H1 (cell line): ENCODE results near the gene CLRN1. TPM values are rescaled to one million over a fixed set of nuclear protein-coding genes. Genes with fewer than 3 reads are reported as not detected.

ENCODE experiments used
- CREB1 ChIP-seq: IDR thresholded peaks from 2 replicates; pipeline ENCODE4 v1.6.1; 2012; ENCODE audit warnings: inconsistent platforms
- FOSL1 ChIP-seq: IDR thresholded peaks from 2 replicates; pipeline ENCODE4 v1.6.1; 2011; ENCODE audit warnings: mild to moderate bottlenecking, low read depth, low read length, moderate library complexity; ENCODE audit not compliant: insufficient read depth
- TAF1 ChIP-seq: IDR thresholded peaks from 2 replicates; pipeline ENCODE4 v1.6.1; 2011; ENCODE audit warnings: mild to moderate bottlenecking, low read depth, low read length
- TAF7 ChIP-seq: optimal IDR thresholded peaks from 2 replicates; pipeline ENCODE3; 2011; ENCODE audit warnings: low read depth, mild to moderate bottlenecking, inconsistent platforms, low read length, moderate library complexity, borderline replicate concordance
- YY1 ChIP-seq: IDR thresholded peaks from 2 replicates; pipeline ENCODE4 v1.6.1; 2011; ENCODE audit warnings: low read depth, mild to moderate bottlenecking, low read length
- ZNF274 ChIP-seq: IDR thresholded peaks from 2 replicates; pipeline ENCODE4 v1.7.0; 2012; ENCODE audit warnings: low read length, borderline replicate concordance; ENCODE audit errors: extremely low read depth
- polyA plus RNA-seq, 7 experiments: library from polyadenylated mRNA; depleted of rRNA in 3 of 7; stranded (reverse) in 5 of 7; unstranded in 2 of 7; fragments of >200 nt in 5 of 7; fragments of 200-250 nt in 2 of 7; gene quantifications; 1 replicate in 5 of 7; 2 replicates in 1 of 7; 4 replicates in 1 of 7; pipeline versions ENCODE4 v1.2.1 to v1.2.3, GENCODE V29; 2011 to 2013; ENCODE audit warnings: missing spikeins in 2 of 7, mixed read lengths in 2 of 7
- total RNA-seq: library from RNA; stranded (reverse); fragmentation: NEBNext Ultra II Directional; extraction: Animal tissue kit (Norgen Biotek cat#: 25700); gene quantifications from 2 replicates; pipeline ENCODE4 v1.2.1, GENCODE V29; 2021
- TF ChIP-seq, protein P1 (sequence below): fragments of 300-600 bp; sonication (generic); IDR thresholded peaks from 2 replicates; pipeline ENCODE4 v1.7.1; 2012; ENCODE audit warnings: low read length, moderate library complexity, mild to moderate bottlenecking, inconsistent platforms; ENCODE audit not compliant: insufficient replicate concordance
- TF ChIP-seq, protein P2 (sequence below): IDR thresholded peaks from 2 replicates; pipeline ENCODE4 v1.6.1; 2012; ENCODE audit warnings: inconsistent platforms
- TF ChIP-seq, protein P3 (sequence below): IDR thresholded peaks from 2 replicates; pipeline ENCODE4 v1.6.1; 2012; ENCODE audit warnings: low read length, inconsistent platforms

The CLRN1 gene
- total and polyA plus RNA-seq, 2 of the 8 experiments (the other 6 are each of a cell fraction or from before 2014, with no cell fraction given), result 0.20 to 0.35 TPM

DNA sequence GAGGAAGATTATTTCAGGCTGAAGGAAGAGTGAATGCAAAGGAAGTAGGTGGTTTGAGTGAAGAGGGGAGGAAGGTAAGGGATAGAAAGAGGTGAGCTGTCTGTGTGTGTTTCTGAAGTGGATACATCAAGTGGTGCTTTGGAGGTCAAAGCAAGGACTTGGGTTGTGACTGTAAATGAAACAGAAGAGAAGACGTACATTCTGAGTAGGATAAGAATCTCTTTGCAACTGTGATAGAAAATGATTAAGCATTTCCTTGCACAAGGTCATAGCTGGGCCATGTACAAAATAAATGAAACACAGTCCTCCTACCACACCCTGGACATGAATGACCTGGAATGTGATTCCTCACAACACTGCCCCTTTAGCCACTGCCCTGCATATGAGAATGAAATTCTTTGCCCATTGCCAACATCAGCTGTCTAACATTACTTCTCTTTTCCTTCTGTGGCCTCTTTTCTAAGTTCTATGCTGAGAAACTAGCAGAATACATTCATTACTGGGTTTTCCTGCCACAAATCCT is 39.0 kb downstream of the CLRN1 start (continued):
- TF ChIP-seq, protein P1, sequence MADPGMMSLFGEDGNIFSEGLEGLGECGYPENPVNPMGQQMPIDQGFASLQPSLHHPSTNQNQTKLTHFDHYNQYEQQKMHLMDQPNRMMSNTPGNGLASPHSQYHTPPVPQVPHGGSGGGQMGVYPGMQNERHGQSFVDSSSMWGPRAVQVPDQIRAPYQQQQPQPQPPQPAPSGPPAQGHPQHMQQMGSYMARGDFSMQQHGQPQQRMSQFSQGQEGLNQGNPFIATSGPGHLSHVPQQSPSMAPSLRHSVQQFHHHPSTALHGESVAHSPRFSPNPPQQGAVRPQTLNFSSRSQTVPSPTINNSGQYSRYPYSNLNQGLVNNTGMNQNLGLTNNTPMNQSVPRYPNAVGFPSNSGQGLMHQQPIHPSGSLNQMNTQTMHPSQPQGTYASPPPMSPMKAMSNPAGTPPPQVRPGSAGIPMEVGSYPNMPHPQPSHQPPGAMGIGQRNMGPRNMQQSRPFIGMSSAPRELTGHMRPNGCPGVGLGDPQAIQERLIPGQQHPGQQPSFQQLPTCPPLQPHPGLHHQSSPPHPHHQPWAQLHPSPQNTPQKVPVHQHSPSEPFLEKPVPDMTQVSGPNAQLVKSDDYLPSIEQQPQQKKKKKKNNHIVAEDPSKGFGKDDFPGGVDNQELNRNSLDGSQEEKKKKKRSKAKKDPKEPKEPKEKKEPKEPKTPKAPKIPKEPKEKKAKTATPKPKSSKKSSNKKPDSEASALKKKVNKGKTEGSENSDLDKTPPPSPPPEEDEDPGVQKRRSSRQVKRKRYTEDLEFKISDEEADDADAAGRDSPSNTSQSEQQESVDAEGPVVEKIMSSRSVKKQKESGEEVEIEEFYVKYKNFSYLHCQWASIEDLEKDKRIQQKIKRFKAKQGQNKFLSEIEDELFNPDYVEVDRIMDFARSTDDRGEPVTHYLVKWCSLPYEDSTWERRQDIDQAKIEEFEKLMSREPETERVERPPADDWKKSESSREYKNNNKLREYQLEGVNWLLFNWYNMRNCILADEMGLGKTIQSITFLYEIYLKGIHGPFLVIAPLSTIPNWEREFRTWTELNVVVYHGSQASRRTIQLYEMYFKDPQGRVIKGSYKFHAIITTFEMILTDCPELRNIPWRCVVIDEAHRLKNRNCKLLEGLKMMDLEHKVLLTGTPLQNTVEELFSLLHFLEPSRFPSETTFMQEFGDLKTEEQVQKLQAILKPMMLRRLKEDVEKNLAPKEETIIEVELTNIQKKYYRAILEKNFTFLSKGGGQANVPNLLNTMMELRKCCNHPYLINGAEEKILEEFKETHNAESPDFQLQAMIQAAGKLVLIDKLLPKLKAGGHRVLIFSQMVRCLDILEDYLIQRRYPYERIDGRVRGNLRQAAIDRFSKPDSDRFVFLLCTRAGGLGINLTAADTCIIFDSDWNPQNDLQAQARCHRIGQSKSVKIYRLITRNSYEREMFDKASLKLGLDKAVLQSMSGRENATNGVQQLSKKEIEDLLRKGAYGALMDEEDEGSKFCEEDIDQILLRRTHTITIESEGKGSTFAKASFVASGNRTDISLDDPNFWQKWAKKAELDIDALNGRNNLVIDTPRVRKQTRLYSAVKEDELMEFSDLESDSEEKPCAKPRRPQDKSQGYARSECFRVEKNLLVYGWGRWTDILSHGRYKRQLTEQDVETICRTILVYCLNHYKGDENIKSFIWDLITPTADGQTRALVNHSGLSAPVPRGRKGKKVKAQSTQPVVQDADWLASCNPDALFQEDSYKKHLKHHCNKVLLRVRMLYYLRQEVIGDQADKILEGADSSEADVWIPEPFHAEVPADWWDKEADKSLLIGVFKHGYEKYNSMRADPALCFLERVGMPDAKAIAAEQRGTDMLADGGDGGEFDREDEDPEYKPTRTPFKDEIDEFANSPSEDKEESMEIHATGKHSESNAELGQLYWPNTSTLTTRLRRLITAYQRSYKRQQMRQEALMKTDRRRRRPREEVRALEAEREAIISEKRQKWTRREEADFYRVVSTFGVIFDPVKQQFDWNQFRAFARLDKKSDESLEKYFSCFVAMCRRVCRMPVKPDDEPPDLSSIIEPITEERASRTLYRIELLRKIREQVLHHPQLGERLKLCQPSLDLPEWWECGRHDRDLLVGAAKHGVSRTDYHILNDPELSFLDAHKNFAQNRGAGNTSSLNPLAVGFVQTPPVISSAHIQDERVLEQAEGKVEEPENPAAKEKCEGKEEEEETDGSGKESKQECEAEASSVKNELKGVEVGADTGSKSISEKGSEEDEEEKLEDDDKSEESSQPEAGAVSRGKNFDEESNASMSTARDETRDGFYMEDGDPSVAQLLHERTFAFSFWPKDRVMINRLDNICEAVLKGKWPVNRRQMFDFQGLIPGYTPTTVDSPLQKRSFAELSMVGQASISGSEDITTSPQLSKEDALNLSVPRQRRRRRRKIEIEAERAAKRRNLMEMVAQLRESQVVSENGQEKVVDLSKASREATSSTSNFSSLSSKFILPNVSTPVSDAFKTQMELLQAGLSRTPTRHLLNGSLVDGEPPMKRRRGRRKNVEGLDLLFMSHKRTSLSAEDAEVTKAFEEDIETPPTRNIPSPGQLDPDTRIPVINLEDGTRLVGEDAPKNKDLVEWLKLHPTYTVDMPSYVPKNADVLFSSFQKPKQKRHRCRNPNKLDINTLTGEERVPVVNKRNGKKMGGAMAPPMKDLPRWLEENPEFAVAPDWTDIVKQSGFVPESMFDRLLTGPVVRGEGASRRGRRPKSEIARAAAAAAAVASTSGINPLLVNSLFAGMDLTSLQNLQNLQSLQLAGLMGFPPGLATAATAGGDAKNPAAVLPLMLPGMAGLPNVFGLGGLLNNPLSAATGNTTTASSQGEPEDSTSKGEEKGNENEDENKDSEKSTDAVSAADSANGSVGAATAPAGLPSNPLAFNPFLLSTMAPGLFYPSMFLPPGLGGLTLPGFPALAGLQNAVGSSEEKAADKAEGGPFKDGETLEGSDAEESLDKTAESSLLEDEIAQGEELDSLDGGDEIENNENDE, result no peak
- TF ChIP-seq, protein P2, sequence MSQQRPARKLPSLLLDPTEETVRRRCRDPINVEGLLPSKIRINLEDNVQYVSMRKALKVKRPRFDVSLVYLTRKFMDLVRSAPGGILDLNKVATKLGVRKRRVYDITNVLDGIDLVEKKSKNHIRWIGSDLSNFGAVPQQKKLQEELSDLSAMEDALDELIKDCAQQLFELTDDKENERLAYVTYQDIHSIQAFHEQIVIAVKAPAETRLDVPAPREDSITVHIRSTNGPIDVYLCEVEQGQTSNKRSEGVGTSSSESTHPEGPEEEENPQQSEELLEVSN, result no peak
- TF ChIP-seq, protein P3, sequence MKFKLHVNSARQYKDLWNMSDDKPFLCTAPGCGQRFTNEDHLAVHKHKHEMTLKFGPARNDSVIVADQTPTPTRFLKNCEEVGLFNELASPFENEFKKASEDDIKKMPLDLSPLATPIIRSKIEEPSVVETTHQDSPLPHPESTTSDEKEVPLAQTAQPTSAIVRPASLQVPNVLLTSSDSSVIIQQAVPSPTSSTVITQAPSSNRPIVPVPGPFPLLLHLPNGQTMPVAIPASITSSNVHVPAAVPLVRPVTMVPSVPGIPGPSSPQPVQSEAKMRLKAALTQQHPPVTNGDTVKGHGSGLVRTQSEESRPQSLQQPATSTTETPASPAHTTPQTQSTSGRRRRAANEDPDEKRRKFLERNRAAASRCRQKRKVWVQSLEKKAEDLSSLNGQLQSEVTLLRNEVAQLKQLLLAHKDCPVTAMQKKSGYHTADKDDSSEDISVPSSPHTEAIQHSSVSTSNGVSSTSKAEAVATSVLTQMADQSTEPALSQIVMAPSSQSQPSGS, result no peak
- TF ChIP-seq CREB1 (no peak), TAF7 (no peak), ZNF274 (no peak), TAF1 (no peak), FOSL1 (no peak), YY1 (no peak)
